DMS153 (cell line): ENCODE results near the gene SLC15A3.
"Not testable (repeated sequence)": the region's sequence is repeated elsewhere in the genome, so short reads cannot be mapped to it uniquely, and the experiment has no call there.

ENCODE experiments used
- DNase-seq: peaks from one replicate; lab custom pipeline; 2025; lab: John Stamatoyannopoulos, UW

Gene SLC15A3

DNA sequence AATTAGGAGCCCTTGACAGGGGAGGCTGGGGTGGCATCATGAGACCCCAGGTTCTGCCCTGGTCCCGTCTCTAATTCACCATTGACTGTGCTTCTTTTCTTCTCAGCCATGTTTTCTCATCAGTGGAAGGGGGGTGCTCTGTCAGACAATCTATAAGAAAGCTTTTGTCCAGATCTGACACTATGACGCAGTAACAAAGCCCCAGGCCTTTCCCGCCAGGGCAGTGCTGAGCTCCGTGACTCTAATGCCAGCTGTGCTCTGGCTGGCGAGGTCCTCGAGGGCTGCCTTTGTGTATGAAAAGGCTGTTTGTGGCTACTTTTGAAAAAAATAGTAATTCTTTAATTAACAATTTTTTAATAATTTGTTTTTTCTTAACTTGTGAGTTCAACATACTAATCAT, 22.8 kb upstream of the SLC15A3 start:
- no peak for DNase-seq

DNA sequence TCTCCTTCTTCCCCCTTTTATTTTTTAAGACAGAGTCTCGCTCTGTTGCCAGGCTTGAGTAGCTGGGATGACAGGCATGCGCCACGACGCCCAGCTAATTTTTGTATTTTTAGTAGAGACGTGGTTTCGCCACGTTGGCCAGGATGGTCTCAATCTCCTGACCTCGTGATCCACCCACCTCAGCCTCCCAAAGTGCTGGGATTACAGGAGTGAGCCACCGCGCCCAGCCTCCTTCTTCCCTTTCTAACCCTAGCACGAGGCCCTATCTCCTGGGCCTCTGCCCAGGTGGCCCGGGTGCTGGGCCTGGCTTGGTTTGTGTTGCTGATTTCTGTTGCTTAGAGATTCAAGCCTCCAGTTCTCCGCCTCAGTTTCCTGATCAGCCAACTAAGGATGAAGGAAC, 22.3 kb upstream of the SLC15A3 start:
- not testable (repeated sequence) for DNase-seq

DNA sequence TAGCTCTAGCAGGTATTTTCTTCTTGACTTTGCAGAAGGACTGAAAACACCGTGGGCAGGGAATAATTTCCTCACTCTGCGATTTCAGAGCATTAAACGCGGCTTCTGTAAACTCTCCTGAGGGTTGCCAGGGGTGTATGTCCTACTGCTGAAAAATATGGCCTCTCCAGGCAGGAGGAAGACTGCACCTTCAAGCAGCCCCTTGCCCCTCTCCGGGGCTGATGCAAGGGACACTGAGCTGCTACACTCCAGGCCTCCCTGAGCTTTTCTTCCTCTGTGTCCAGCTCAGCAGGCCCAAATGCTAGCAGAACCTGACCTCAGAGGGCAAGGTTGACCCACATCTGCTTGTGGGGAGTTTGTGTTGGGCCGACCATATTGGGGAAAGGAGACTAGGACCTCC, 21.7 kb upstream of the SLC15A3 start:
- no peak for DNase-seq

DNA sequence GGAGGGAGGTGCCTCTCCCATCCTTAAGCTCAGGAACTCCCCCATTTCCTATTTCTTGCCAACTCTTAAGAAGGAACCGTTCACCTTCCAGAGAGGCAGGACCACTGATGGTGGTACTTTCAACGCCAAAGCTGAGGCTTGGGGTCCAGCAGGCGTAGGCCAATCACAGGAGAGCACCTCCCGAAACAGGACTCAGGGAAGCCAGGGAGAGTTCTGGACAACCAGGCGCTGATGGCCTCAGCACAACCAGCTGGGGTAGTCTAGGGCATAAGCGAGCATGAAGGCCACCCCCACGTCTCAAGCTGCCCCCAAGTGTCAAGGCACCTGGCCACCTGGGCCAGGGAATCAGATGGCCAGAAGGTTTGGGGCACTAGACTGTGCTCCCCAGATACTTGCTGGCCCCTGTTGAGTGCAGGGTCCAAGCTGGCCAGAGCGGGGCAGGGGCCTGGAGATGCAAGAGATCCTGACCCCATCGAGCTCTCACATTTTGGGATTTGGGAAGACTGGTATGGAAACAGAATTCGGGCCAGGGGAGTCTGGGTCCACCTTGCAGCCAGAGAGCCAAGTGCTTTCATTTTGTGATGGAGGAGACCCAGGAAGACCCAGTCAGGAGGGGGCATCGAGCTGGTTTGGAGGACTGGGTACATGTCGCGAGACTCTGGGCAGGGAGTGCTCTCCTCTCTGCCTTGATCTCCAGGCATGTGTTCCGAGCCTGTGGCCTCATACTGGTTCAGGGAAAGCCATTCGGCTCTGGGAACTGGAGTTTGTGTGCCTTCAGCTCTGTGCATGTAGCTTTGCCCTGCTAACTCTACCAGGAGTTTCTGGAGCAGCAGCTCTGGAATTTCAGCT, 20.4 kb upstream of the SLC15A3 start:
- no peak for DNase-seq

DNA sequence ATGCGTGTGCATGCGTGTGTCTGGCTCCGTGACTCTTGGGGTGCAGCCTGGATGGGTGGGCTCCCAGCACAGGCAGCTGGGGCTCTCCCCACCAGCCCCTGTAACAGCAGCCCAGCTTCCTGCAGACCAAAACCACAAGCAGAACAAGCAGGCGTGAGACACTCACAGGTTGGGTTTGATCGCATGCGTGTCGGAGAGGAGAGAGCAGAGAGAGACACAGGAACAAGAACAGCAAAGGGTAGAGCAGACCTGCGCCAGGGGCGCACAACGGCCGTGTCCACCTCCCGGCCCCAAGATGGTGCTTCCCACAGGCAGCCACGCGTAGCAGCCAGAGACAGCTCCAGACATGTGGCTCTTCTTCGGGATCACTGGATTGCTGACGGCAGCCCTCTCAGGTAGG, 19.5 kb upstream of the SLC15A3 start, which contains the start of gene CD6:
TSS of gene CD6 (plus strand) at position 161 of the 400 bp plus-strand sequence. CDS start at position 347, 186 bp downstream.
- DNase-seq = no peak

DNA sequence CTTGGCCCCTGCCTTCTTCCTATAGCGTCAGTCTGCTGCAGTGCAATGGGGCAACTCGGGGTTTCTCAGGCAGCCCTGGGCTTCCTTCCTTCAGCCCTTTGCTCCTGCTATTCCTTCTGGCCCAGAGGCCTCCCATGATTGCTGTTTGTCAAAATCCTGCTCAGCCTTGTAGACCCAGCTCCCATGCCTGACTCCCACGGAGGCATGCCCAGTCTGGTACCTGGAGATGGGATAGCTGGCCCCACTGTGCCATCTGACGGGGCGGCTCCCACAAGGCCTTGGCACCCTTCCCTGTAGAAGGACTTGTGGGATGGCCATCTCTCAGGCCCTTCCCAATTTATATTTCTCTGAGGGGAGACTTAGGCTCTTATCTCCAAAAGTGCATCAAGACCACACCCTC, 18.9 kb upstream of the SLC15A3 start:
- DNase-seq = no peak

DNA sequence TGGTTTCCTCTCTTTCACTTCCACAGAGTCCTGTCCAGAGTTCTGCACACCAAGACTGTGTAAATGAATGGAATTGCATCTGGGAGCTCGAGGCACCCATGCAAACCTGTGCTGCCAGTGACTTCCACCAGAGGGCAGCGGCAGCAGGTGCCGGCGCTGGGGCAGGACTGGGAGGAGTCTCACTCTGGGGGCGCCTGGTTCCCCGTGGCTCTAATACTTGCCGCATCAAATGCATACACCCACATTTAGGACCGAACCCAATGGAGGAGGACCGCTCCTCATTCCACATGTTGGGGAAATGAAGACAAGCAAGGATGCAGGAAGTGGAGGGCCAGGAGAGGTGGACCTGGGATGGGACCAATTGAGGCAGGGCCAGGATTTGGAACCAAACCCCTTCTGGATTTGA, 18.4 kb upstream of the SLC15A3 start:
- DNase-seq = no peak

DNA sequence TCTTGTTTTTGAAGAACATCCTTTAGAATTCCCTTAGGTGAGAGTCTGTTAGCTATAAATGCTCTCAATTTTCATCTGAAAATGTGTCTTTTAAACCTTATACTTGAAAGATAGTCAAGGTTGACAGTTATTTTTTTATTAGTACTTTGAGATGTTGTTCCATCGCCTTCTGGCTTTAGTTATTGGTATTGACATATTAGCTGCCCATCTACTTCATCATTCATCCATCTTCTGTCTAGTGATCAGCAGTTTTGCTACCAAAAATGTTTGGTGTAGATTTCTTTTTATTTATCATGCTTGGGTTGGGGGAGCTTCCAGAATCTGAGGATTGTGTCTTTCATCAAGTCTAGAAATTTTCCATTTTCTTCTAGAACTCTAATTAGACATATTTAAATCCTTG, 16.2 kb upstream of the SLC15A3 start:
- no peak for DNase-seq

DNA sequence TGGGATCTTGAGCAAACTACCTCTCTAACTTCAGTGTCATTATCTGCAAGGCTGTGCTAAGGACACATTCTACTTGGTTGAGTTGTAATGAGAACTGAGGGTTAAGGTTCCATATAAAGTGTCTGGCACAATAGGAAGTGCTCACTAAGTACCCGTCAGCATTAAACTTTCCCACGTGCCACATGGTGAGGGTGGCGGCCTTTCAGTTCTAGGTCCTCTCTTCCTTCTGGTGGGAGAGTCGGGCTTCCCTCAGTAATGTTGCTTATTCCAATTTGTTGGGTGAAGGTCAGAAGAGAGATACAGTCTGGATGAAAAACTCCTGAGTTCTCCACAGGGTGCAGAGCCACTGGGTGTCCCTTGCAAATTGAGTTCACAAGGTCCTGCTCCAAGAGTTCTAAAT, 14.9 kb upstream of the SLC15A3 start:
- no peak for DNase-seq

DNA sequence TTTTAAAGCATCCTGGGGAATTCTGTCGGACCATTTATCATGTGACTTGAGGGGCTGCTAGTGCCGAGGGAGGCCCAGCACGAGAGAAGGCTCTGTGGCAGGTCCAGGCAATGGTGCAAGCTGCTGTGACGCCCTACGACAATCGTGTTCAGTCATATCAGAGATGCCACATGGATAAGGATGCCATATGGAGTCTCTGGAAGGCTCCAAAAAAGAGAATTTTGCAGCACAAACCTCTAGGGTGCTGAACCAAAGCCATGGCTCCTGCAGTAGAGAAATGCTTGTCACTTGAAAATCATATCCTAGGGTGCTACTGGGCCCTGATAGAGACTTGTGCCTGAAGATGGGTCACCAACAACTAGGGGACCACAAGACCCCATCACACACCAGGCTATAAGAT, 12.8 kb upstream of the SLC15A3 start:
- DNase-seq = no peak

DNA sequence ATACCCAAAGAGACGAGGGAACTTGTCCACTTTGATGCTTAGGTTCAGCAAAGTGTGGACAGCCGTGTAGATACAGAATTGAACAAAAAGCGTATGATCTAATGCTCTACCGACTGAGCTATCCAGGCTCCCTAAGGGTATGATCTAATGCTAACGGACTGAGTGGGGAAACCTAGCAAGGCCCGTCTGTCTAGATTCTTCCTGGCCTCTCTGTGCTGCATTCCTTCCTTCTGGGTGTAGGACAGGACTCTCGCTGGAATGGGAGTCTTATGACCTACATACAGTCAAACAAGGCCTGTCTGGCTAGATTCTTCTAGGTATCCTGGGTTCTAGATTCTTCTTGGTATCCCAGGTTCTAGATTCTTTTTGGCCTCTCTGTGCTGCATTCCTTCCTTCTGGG, 8.4 kb upstream of the SLC15A3 start:
- DNase-seq = no peak

DNA sequence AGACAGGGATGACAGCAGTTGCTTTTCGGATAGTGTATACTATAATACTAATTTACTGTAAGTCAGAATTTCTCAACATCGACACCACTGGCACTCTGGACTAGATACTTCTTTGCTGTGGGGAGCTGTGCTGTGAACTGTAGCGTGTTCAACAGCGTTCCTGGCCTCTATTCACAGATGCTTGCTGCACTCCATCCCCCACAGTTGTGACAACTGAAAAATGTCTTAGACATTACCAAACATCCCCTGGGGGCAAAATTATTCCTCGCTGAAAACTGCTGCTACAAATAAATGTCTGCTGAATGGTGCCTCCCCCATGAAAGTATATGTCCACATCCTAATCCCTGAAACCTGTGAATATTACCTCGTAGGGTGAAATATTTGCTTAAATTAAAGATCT, 7.5 kb upstream of the SLC15A3 start:
- DNase-seq = no peak

DNA sequence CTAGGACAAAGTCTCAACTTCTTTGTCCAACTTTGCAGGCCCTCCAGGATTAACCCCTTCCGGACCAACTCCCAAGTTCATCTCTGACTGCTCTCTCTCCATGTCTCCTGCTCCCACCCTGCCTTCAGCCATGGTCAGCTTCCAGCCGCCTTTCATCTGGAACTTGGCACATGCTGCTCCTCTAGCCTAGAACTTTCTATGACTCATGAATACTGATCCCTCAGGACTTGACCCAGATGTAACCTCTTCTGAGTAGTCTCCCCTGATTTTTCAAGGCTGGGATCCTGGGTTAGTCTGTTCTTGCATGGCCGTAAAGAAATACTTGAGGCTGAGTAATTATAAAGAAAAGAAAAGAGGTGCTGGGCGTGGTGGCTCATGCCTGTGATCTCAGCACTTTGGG, 5.2 kb upstream of the SLC15A3 start:
- no peak for DNase-seq

DNA sequence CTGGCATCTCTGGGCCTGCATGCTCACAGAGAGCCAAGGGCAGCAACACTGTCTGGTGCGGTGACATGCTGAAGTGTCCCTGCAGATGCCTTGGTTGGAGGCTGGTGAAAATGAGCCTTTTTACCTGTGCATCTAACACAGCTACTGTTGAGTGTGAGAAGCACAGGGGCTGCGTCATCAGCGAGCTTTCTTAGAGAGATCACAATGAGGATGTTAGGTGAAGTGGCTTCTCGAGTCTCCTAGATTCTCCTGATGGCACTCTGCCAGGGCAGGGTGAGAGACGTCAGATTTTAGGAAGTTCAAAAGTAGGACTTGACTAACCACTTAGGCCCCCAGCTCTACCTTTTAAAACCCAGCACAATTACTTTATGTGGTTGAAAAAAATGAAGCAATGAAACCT, 3.6 kb upstream of the SLC15A3 start:
- no peak for DNase-seq

DNA sequence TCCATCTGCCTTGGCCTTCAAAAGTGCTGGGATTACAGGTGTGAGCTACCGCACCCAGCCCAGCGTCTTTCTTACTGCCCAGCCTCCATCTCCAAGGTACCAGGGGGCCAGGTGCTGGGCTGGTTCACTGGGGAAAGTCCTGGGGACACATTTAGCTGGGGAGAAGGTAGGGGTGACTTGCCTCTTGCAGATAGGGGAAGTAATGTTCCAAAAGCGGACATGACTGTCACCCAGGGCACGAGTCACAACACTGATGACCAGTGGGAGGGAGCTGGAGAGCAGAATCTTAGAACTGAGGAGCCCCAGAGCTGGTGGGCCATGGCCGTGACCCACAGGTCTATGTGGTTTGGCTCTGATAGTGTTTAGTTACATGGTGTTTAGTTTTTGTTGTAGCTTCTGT, 2.4 kb upstream of the SLC15A3 start:
- DNase-seq = no peak

DNA sequence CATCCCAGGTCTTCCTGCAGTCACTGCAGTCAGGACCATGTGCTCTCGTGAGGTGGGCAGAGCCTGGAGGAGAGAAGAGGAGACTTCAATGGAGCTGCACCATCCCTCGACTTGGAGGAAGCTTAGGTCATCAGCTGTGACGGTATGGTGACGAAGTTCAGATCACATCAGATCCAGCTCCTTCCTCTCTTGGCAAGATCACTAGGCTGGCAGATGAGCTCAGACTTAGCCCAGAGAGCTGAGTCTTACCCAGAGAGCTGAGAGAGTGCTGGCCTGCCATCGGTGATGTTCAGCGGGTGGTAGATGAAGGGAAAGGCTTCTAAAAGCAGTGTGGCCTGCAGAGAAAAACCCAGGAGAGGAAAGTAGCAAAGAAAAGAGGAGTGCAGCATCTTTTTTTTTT, 1.8 kb upstream of the SLC15A3 start:
- DNase-seq = no peak

DNA sequence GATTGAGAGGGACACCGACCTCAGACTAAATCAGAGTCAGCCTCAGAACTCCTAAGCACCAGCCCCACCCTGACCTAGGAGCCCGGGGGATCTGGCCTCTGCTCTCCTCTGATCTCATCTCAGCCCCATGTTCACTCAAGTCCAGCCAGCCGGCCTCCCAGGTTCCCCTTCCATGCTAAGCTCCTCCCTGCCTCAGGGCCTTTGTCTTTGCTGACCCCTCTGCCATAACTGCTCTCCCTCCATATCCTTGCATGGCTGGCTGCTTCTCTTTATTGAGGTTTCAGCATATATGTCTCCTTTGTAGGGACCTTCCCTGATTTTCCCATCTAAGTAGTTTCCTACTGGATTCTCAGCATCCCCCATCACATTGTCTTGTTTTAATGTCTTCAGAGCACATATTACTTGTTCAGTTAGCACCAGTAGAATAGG, 780 bp upstream of the SLC15A3 start:
- DNase-seq = no peak

DNA sequence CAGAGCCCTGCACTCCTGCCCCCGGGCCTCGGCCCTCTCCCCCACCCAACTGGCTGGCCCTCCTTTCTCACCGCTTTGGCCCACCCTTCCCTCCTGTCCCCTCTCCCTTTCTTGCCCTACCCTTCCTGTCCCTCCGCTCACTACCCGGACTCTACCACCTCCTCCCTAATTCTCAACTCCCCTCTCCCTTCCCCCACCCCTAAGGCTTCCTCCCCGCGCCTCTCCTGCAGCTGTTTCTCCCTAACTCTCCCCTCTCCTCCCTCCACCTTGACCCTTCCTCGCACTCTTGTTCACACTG, 421 bp downstream of the SLC15A3 start:
- no peak for DNase-seq

DNA sequence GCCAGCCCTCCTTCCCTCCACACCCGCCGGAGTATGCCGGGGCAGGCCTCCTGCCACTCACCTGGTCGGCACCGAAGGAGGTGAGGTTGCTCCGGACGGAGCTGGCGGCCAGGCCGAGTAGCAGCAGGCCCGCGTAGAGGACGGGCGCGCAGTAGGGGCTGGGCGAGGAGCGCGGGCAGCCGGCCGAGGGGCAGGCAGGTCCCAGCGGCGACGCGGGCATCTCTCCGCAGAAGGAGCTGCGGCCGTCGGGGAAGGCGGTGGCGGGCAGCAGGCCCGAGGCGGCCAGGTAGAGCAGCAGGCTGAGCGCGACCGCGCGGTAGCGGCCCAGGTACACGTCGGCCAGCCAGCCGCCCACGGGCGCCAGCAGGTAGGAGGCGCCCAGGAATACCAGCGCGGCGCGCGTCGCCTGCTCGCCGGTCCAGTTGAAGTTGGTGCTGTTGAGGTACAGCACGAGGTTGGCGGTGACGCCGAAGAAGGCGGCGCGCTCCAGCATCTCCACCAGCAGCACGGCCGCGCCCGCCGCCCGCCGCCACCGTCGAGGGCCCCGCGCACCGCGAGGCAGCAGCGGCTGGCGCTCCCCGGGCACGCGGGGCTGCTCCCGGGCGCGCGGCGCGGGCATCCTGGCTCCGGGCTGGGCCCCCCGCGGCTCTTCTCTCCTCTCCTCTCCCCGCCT, 907 bp downstream of the SLC15A3 start:
- no peak for DNase-seq

DNA sequence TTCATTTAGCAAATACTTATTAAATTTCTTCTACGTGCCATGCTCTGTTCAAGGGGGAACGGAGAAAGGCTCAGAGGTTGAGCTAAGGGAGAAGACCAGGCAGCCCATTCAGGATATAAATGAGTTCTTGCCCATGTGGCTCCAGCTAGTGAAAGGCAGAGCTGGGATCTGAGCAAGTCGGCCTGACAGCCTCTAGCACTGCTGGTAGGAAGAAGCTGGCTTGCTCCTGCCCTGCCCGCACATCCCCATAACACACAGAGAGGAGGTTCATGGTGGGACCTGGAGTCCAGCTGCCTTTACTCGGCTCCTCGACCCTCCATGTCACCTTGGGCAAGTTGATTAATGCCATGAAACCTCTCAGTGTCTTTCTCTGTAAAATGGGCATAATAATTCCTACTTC, 2.0 kb downstream of the SLC15A3 start:
- DNase-seq = no peak

DNA sequence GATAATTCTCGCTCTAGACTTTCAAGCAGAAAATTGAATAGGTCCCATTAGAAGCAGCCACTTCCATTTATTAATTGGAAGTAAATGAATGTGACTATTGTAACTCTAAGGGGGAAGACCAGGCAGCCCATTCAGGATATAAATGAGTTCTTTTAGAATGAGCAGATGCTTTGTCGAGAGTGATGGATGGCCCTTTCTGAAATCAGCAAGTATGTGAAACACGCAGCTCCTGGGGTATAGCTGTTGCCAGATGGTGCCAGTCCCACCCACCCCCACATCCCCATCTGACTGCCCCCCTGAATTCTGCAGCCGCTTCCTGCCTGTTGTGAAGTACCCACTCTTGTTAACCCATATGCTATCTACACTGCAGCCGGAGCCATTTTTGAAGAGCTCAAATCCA, 3.7 kb downstream of the SLC15A3 start:
- DNase-seq = no peak

DNA sequence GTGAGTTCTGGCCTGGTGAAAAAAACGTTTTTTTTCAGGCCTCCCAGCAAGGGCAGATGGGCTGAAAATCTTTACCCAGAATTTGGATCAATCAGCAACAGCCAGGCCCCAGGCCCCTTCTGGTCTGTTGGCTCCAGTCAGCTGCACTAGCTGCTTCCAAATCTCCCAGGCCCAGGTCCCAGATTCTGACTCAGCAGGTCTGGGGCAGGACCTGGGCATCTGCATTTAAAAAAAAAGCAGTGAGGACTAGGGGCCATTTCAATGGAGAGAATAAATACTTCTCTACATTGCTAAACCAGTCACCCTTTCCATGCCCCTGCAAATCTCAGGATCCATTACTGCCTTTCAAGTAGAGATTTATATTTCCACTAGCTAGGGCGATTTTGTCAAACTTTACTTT, 4.3 kb downstream of the SLC15A3 start:
- DNase-seq = no peak

DNA sequence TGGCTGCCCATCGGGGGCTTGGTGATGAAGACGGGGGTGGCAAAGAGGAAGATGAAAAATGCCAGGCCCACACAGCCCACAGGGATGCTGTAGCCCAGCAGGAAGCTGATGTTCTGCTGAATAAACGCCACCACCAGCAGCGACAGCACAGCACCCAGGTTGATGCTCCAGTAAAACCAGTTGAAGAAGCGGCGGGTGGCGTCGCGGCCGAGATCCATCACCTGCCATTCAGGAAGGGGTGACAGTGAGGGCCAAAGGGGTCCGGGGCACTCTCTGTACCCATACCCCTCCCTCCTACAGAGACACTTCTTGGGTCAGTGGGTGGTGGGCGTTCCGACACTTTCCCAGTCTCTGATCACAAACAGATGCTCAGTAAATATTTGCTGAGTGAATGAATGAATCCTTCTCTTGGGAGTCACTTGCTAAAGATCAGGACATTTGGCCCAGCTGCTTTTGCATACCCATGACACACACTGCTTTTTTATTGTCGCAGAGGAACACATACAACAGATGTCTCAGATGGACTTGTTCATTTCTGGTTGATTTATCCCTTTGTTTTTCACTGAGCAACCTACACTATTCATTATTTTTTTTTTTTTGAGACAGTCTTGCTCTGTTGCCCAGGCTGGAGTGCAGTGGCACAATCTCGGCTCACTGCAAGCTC, 5.2 kb downstream of the SLC15A3 start:
- no peak for DNase-seq
